GM12874 (cell line): ENCODE data around the gene AKR7A2.
"Not testable (repeated sequence)": the region's sequence is repeated elsewhere in the genome, so short reads cannot be mapped to it uniquely, and the experiment has no call there.

Source experiments
- TF ChIP-seq, protein P1 (sequence below): IDR thresholded peaks from 2 replicates; pipeline ENCODE4 v1.5.1; 2011; ENCODE audit warnings: low read depth, mild to moderate bottlenecking, control low read depth, low read length, moderate library complexity; ENCODE audit not compliant: insufficient read depth

Gene AKR7A2

DNA sequence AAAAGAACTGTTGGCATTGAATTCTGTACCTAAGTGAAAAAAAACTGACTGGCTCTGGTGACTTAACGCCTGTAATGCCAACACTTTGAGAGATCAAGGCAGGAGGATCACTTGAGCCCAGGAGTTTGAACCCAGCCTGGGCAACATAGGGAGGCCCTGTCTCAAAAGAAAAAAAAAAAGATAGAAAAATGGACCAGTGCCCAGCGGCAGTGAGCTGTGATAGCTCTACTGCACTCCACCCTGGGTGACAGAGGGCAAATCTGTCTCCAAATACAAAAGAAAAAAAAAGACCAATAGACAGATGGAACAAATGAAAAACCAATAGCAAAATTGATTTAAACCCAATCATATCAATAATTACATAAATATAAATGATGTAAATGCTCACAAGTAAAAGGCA is 22.7 kb downstream of the AKR7A2 start:
- TF ChIP-seq, protein P1, sequence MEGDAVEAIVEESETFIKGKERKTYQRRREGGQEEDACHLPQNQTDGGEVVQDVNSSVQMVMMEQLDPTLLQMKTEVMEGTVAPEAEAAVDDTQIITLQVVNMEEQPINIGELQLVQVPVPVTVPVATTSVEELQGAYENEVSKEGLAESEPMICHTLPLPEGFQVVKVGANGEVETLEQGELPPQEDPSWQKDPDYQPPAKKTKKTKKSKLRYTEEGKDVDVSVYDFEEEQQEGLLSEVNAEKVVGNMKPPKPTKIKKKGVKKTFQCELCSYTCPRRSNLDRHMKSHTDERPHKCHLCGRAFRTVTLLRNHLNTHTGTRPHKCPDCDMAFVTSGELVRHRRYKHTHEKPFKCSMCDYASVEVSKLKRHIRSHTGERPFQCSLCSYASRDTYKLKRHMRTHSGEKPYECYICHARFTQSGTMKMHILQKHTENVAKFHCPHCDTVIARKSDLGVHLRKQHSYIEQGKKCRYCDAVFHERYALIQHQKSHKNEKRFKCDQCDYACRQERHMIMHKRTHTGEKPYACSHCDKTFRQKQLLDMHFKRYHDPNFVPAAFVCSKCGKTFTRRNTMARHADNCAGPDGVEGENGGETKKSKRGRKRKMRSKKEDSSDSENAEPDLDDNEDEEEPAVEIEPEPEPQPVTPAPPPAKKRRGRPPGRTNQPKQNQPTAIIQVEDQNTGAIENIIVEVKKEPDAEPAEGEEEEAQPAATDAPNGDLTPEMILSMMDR: no peak

DNA sequence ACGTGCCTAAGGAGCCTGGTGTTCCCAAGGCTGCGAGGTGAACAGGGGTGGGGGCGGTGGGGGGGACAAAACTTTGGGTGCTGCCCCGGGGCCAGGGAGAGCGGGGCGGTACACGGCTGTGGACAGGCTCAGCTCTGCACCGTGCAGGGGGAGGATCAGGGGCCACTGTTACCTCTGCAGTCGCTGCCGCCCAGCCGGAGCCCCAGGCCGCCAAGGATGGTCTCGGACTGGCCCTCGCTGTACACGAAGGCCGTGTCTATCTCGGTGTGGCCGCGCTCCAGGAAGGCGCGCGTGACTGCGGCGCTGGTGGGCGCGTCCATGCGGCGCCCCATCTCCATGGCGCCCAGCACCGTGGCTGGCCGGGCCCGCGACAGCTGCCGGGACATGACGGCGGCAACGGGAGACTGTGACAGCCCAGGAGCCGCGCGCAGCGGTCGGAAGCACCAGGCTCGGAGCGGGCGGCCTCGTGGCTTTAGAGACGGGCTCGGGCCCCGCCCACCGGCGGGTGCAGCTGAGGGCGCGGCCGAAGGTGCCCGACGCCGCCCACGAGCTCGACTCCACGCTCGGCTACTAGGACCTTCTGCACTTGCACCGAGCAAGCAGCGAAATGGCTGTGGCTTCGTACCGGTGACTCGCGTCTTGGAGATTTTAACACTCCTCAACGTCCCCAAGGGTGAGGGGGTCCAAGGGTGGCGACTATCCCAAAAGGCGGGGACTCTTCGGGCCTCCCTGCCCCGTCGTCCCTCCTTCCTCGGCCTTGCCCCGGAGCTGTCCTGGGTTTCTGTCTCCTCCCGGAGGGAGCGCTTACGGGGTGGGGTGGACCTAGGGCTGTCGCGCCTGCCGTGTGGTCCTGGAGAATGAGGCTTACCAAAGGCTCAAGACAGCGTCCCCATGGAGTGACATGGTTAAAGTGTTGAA is 23.4 kb downstream of the AKR7A2 start, which contains the start of gene AKR7A3:
Gene AKR7A3, minus strand, starts transcription at position 447 of the 918 bp plus-strand sequence. Its CDS starts 61 bp downstream, at position 386.
- TF ChIP-seq, protein P1: not testable (repeated sequence)

DNA sequence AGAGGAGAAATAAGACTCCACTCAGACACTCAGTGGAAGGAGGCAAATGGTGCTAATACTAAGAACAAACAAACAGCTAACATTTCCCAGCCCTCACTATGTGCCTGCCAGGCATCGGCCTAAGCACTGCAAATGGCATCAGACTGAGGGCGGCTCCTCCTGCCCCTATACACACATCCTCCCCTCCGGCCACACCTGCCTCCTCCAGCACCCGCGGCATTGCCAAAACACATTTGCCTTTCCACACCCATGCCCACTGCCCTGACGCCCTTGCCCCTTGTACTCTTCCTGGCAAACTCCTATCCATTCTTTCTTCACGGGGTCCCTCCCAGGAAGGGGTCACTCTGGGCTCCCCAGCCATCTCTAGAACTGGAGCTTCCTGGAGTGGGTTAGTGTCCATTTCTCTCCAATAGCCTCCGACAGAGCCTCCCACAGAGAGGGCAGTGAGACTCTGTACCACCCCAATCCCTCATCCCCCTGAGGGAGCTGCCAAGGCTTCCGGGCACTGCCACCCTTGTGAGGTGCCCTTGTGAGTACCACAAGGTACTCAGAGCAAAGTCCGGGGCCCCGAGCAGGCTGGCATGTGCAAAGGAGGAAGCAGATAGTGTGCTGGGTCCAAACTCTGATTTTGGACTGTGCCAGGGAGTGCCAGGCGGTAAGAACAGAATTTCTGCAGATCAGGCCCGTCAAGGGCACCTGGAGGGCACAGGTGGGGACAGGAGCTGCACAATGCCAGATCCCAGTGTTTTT is 24.3 kb downstream of the AKR7A2 start:
- TF ChIP-seq, protein P1: no peak

DNA sequence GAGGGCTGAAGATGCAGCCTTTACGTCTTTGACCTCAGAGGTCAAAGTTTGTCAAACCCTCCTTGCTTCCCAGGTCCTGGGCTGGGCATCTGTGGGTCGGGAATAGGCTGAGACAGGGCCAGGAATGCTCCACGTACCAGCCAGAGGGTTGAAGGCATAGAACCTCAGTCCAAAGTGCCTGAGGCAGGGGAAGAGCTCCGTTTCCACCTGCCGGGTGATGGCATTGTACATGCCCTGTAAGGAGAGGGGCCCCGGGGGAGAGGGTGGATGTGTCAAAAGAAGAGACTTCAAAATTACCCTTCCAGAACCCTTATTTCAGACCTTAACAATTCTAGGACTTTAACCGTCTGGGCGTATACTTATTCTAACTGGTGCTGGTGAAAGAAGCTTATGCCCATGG is 27.1 kb downstream of the AKR7A2 start:
- TF ChIP-seq, protein P1: no peak

DNA sequence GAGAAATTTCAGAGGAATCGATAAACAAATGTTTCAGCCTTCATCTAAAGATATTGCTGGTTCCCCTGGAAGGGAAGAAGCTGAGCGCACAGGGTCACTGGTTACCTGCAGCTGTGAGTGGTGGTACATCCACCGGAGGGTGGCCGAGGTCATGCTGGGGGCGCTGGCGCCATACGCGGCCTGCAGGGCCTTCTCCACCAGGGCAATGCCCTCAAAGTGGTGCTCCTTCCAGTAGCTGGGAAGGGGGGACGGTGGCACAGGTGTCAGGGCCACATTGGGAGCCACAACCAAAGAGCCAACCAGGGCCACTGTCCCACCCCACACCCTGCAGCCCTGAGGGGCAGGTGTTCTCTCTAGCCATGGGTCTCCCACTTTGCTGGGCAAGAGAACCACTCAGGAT is 28.1 kb downstream of the AKR7A2 start:
- TF ChIP-seq, protein P1: no peak

DNA sequence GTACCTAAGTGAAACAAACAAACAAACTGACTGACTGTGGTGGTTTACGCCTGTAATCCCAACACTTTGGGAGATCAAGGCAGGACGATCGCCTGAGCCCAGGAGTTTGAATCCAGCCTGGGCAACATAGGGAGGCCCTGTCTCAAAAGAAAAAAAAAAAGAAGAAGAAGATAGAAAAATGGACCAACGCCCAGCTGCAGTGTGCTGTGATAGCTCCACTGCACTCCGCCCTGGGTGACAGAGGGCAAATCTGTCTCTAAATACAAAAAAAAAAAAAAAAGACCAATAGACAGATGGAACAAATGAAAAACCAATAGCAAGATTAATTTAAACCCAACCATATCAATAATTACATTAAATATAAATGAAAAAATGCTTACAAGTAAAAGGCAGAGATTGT is 37.3 kb downstream of the AKR7A2 start:
- TF ChIP-seq, protein P1: no peak
